Measurements from ENCODE around the gene BRD7.
A peak's percentile ranks its signal among the peaks of the same experiment; 100 is the strongest.

The BRD7 gene

GRCh38 chr16:50271148-50272041, 97.4 kb downstream of the BRD7 start:
- no peak for DNase-seq

GRCh38 chr16:50270510-50271147, 98.2 kb downstream of the BRD7 start:
- DNase-seq, result no peak

GRCh38 chr16:50269769-50270509, 98.8 kb downstream of the BRD7 start:
- no peak for DNase-seq

DNA sequence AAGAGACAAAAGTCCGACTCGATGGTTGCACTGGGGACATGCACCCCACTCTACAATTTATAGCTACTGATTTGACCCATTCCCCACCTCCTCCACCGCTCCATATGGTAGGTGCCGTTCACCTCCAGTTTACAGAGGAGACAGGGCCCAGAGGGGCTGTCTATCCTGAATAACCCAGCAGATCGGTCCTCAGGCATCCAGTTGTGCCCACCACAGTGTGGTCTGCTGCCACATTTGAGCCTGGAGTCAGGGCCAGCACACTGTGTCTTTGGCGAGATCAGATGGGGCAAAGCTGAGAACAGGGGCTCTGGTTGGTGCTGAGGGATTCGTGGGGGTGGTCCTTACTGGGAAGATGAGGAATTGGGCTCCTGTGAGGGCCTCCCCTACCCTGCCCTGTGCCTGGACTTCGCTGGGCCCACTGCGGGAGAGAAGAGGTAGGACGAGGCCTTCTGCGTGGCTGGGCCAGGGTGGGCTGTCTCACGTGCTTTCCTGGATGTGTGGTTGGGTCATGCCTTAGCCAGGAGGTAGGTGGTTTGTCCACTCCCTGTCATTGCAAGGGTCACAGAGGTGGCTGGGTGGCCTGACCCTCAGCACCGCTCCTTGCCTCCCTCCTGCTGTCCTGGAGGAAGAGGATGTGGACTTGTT, 99.6 kb downstream of the BRD7 start:
- DNase-seq, result no peak

GRCh38 chr16:50268352-50268751, 100.4 kb downstream of the BRD7 start:
- no peak for DNase-seq

- no peak for DNase-seq
Measured at GRCh38 chr16:50267651-50268050, 101.1 kb downstream of the BRD7 start.

DNA sequence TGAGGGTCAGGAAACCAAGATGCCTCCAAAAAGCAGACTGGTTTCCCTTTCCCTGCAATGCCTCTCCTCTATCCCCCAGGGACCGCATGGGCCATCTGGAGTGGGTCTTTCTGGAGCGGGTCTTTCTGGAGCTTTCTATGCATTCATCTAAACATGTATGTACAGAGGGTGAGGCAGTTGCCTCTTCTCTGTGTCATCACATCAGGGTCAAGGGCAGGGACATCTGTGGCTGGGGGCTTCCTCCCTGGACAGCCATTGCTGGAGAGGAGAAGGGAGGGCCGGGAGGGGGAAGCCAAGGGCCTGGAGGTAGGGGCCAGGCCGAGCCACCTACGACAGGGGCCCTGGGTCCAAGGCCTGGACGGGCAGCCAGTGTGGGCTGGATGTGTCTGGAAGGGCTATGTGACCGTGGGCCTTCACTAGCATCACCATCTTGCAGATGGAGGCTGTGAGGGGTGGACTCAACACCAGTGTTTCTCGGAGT, 101.6 kb downstream of the BRD7 start:
- no peak for DNase-seq

DNA sequence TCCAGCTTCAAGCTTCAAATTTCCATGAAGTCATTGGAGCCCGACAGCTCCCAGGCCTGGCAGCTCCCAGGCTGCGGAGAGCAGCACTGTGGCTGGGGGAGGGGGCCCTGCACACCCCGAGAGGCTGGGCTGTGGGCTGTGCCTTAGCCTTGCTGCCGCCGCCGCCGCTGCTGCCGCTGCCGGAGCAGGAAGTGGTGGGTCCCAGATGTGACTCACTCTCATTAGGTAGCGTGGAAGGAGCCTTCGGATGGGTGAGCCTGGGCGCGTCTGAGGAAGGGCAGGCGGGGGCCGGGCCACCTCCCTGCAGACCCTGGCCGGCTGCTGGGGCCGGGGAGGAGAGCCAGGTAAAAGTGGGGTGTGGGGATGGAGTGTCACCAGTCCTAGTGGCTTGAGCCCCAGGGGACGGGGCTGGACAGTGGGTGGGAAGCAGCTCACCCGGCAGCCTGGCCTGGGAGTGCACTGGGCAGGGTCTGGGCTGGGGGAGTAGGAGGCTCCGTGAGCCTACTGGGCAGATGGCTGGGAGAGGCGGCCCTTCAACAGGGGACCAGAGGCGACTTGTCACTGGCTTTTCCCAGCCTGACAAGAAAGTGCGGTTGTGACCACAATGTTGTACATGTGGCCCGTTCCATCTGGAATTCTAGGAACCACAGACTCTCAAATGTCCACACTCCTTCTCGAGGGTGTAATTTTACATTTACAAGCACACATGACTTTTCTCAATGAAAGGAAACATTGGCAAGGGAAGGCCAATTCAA, 102.3 kb downstream of the BRD7 start, which contains the start of gene ADCY7:
Gene ADCY7 (plus strand): TSS at position 215 of the 755 bp plus-strand sequence. CDS start 21,629 bp downstream, outside the sequence.
- DNase-seq, result peak; percentile 87

Measured in femur (tissue), 1 donor.